ENCODE measurements around the gene C1QTNF4.
"Not testable (repeated sequence)": the region's sequence is repeated elsewhere in the genome, so short reads cannot be mapped to it uniquely, and the experiment has no call there.

C1QTNF4 gene

DNA sequence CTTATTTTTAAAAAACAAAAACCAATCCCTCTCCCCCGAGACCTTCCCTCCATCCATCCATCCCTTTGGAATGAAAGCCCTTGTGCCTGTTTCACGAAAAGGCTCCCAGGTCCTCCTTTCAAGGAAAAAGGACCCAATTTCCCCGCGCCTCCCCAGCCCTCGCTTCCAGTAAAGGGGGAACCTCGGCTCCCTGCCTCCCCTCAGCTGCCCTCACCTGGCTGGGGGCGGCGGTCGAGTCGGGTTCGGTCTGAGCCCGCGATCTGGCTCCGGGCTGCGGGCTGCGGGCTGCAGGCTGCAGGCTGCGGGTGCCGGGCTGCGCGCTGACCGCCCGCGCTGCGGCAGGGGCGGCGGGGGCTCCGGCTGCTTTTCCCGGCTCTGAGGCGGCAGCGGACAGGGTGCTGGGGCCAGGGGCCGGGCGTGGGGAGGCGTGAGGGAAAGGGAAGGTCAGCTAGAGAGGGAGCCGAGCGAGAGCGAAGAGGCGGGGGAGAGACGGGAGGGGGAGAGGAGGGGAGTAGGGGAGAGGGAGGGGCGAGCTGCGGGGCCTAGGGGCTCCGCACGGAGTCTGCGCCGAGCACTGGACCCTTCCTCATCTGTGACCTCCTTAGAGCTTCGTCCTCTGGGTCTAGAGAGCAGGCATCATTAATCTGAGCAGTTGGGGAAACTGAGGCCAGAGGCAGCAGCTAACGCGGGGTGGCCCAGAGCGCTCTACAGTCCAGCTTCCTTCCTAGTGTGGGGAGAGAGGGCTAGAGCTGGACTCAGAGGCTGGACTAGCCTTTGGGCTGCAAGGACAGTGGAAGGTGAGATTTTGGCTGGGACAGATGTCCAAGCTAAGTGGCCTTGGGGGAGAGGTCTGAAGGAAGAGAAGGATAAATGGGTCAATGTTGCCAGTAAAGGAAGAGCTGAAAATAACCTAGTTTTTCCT lies at the start of gene C1QTNF4:
Gene C1QTNF4, minus strand, starts transcription at position 478 of the 922 bp plus-strand sequence. CDS start 3,601 bp downstream, outside the sequence.
- no peak for DNase-seq

DNA sequence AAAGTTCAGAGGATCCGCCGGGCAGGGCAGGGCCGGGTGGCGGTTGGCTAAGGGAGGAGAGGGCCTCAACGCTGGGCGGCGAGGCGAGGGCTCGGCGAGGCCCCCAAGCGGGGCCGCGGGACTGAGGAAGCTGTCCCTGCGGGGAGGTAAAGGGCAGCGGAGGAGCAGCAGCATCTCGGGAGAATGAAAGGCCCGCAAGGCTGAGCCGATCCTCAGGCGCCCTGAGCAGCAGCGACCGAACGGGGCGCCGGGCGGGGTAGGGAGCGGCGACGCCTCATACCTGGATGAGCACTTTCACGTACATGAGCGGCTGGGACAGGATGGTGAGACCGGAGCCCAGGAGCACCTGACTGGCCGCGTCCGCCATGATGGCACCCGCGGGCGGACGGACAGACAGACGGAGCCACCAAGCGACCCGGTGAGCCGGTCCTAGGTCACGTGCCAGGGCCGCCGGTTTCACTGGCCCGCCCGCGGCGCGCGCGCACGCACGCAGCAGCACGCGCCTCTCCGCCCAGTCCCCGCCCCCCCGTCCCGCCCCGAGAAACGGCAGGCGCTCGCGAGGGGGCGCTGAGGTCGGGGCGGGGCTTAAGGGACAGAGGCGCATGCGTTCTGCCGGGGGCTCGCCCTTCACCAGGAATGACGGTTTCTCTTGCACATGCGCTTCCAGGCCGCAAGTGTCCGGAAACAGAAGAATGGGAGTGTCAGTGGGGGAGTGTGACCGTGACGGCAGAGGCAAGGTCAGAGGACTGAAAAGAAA lies 48.1 kb upstream of the C1QTNF4 start, which contains the start of gene MTCH2:
Gene MTCH2, minus strand, starts transcription at position 461 of the 757 bp plus-strand sequence. Its CDS starts 94 bp downstream, at position 367.
- DNase-seq: peak; percentile 94 to 96

DNA sequence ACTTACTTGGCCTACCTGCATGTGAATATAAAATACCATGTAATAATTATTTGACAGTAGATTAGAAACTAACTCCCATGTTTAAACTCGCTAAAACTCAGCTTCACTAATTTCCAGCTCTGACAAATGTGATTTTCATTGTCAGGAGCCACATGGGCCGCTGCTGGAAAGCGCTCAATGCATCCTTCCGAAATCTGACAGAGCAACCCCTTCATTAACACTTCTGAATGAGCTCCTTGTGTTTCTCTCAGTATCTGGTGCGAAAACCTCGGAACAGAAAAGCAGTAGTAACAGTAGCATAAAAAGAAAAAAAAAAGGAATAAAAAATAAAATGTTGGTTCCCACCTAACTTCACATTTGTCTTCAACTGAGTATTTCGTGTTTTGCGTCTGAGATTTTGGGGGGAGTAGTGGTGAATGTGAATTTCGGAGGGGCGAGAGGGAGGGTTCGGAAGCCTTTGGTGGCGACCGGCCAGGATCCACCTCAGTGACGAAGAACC lies 47.4 kb upstream of the C1QTNF4 start:
- no peak for DNase-seq

DNA sequence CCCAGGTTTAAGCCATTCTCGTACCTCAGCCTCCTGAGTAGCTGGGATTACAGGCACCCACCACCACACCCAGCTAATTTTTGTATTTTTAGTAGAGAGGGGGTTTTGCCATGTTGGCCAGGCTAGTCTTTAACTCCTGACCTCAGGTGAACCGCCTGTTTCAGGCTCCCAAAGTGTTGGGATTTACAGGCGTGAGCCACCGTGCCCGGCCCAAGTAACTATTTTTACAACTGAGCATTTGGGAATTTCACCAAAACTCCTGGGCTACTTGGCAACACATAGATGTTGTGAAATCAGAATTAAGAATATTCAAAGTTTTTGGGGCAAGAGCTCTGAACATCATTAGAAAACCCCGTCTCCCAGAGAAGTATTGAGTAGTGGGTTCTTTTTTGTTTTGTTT lies 46.3 kb upstream of the C1QTNF4 start:
- not testable (repeated sequence) for DNase-seq

DNA sequence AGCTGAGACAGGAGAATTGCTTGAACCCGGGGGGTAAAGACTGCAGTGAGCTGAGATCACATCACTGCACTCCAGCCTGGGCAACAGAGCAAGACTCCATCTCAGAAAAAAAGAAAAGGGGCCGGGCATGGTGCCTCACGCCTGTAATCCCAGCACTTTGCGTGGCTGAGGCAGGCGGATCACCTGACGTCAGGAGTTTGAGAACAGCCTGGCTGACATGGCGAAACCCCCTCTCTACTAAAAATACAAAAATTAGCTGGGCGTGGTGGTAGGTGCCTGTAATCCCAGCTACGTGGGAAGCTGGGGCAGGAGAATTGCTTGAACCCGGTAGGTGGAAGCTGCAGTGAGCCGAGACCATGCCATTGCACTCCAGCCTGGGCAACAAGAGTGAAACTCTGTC lies 42.1 kb upstream of the C1QTNF4 start:
- DNase-seq: not testable (repeated sequence)

DNA sequence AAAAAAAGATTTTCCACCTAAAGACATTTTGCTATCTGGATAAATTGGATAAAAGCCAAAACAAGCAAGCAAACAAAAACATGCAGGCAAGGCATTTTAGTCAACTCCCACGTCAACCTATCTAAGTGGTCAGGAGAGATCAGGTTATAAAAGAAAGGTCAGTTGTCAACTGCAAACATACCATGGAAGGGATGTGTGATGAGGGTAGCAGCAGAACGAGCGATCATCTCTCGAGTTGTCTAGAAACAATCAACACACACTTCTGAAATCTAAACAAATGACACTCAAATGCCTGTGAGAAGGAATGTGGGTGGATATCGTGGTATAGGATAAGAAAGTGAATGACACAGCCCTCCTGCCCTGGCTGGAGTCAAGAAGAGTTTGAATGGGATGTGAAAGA lies 37.3 kb upstream of the C1QTNF4 start:
- DNase-seq: no peak

DNA sequence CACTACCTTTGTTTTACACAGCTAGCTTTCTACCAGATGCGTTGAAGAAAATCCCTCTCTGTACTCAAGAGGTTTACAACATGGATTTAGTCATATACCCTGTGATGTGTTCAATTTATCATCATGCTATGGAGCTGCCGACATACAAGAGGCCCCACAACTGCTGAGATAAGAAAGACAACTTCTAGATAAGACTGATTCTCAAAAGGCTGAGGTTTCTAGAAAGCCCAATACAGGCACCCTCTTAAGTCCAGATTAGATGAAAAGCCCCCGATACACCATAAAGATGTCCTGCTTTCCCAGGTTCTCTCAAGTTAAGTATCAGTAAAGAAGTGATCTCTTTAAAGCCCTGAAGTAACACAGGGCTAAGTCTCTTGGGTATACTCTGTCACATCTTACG lies 33.8 kb upstream of the C1QTNF4 start:
- DNase-seq: no peak

DNA sequence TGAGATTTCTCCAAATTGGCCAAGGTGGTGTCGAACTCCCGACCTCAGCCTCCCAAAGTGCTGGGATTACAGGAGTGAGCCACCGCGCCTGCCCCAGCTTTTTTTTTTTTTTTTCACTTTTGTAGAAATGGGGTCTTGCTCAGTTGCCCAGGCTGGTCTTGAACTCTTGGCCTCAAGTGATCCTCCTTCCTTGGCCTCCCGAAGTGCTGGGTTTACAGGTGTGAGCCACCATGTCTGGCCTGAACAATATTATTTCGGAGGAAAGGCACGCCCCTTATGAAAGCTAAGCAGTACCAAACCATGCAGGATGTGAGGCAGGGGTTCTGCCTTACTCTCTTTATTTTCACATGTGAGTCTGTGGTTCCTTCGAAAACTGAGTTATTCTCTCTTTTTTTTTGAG lies 32.0 kb upstream of the C1QTNF4 start:
- DNase-seq: no peak

DNA sequence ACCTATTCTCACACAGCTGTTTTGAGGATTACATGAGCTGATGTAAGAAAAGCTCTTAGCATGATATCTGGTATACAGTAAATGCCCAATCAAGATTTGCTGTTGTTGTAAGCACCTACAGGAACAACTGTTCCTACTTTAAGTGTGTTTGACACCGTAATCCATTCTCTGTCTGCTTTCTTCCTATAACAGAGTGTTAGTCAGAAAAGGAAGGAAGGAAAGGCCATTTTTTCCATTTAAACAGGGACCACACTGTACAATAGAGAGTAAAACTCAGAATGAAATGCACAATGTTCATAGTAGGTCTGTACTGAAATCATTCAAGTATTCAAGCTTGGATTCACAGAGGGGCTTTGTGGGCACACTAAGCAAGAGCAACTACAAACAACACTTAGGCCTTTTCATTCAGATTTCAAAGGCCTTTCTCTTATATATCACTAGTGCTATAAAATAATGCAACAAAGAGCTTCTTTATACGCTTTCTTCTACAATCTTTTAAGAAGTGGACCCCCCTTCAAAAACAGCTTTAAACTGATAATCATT lies 26.7 kb upstream of the C1QTNF4 start:
- DNase-seq: no peak

DNA sequence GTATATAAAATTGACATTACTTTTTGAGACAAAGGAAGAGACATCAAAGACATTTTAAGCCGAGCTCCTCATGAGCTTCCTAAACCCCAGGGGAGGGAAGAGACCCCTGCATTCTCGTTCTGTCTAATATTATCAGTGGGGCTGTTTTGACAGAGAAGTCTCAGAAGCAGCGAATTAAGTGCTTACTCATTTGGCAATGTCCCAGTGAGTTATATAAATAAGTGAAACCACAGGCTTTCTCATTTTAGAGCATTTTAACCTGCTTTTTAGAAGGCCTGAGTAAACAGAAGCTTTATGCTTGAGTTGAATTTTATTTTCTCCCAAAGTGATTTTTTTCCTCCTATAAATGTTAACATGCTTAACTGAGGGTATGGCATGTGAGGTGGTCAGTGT lies 23.2 kb upstream of the C1QTNF4 start:
- DNase-seq: no peak

DNA sequence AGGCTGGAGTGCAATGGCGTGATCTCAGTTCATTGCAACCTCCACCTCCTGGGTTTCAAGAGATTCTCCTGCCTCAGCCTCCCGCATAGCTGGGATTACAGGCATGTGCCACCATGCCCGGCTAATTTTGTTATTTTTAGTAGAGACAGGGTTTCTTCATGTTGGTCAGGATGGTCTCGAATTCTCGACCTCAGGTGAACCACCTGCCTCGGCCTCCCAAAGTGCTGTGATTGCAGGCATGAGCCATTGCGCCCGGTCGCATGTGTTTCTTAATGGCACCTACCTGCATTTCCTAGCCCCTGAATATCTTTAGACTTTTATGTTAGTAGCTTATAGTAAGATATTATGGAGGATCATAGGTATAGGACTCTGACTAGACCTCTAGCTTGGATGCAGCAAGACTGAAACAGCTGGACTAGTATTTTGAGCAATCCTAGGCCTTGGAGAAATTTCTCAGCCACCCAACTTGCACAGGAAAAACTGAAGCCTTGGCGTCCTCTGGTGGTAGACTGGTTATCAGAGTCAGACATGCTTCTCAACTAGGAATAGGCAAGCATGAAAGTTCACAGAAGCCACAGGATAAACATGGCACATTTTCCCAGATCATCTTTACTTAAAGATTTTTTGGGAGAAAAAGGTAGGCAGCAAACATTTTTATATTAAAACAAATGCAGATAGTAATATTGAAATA lies 22.7 kb upstream of the C1QTNF4 start:
- no peak for DNase-seq

DNA sequence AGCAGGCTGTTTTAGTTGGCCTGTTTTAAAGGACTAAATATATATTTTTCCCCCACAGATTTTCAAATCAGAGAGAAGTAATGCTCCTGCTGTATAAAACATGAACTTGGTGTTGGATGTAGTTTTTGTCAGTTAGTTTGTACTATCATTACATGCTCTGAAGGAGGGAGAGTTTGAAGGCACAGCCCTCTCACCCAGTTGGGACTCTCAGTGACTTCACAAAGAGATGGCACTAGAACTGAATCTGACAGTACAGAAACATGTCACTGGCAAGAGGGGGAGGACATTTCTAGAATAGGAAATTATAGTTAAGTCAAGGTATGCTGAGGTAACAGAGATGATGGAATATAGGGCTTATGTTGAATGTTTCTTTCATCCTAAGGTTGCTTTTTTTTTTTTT lies 21.0 kb upstream of the C1QTNF4 start:
- no peak for DNase-seq

DNA sequence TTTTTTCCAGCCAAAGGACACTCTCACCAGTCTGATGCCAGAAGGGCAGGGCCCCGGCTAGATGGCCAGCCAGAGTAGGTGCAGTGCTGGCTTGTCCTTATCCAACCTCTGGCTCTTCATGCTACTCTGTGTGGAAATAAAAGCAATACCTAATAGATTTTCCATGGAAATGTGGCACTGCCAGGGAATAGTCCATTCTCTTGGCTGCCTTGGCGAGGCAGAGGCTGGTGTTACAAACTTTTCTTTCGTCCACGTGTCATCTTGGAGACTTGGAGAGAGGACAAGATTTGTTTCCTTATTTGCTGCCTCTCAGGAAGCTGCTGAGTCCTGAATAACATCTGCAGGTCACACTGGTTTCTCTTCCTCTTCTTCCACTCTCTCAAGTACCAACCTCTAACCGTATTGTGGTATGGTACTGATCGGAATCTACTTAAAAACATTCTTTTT lies 17.2 kb upstream of the C1QTNF4 start:
- no peak for DNase-seq

DNA sequence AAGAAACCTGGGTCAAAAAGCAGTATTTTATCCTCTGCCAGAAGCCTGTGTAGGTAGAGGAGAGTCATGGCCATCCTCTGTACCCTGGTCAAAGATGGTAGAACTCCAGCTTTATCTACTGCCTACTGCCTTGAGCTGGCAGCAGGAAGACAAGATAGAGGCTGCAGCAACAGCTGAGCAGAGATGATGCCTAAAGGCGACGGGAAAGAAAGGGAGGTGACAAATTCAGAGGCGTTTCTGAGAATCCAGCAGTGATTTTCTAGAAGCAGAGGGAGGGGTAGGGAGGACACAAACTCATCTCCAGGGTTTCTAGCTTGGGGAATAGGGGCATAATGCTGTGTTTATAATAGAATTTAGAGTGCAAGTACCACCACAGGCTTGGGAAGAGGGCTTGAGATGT lies 15.5 kb upstream of the C1QTNF4 start:
- no peak for DNase-seq

DNA sequence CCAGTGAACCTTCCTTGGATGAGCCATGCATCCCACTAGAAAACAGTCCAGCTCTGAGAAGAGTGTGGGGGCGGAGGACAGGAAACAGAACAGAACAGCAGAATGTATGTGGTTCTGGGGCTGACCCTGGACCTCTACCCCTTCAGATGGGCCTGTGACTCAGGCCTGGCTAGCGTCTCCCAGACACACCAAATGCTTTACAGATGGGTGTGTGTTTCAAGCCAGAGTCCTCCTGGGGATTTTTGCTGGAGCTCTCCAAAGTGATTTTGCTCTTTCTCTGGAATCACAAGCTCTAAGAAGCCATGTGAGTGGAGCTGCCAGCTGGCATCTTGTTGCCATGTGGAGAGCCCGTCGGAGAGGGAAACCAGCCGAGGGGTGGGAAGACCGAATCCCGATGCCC lies 13.2 kb upstream of the C1QTNF4 start:
- DNase-seq: no peak

DNA sequence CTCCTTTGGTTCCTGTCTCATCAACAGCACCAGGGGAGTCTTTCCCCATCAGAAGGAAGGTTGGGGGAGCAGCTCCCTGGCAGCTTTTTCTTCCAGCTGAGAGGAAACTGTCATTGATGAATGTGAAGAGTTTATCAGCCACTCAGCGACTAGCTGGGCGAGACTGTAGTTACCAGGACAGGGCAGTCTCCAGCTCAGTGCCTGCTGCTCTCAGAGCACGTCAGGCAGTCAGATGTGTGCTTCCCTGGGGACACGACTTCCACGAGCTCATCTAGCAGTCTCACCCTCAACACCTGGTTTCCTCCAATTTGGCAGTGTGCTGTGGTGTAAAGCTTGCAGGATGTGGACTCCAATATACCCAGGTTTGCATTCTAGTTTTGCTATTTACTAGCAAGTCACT lies 12.5 kb upstream of the C1QTNF4 start:
- no peak for DNase-seq

DNA sequence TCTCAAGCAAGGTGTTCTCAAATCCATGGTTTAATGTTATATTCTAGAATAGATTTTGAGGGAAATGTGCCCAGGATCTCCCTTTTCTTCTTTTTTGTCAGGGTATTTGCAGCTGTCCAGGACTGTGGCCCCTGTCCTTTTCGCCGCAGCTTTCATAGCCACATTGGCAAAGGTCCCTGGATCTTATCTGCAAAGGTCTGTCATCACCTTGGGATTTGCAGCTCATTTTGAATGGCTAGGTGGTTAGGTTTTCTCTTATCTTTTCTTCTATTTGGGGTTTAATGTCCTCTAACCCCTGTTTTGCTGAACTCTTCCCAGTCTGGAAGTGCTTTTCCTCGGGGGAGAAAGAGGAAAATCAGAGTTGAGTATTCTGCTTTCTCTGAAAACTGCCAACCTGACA lies 11.7 kb upstream of the C1QTNF4 start:
- DNase-seq: no peak

DNA sequence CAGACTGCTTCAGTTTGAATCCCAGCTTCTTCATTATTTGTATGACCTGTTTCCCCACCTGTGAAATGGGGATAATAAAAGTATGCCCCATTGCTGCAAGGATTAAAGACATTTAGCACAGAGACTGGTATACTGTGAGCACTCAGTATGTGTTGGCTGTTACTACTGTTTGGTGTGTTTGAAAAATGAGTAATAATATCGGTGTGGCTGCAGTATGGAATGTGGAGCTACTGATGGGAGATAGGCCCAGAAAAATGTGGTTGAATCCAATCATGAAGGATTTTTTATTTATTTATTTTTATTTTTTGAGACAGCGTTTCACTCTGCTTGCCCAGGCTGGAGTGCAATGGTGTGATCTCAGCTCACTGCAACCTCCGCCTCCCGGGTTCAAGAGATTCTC lies 9.1 kb upstream of the C1QTNF4 start:
- no peak for DNase-seq

DNA sequence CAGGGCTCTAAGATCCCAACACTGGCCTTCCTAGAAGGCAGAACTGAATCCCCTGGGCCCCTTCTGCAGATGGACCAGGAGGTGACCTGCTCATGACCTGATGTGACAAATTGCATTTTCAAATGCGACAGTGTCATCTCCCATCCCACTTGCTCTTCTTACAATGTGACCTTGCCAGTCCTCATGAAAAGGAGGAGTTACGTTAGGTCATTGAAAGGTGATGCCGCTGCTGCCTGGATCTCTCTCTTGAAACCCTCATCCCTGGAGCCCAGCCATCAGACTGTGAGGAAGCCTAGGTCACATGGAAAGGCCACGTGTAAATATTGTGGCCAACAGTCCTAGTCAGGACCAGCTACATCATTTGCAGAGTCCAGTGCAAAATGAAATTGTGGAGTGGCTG lies 5.7 kb upstream of the C1QTNF4 start:
- no peak for DNase-seq

DNA sequence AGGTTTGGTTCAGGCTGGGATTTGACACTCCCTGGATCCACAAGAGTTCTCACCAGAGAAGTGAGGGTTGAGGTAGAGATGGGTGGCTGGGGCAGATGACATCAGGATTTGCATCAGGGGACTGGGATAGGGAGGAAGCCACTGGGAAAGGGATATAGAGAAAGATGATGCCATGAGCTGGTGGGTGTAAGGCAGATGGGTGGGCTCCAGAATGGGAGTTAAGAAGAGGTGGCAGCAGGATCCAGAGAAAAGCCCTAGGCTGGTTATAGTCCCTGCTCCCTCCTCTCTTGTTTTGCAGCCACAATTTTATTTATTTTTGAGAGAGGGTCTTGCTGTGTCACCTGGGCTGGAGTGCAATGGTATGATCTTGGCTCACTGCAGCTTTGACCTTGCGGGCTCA lies 1.8 kb upstream of the C1QTNF4 start:
- DNase-seq: no peak

DNA sequence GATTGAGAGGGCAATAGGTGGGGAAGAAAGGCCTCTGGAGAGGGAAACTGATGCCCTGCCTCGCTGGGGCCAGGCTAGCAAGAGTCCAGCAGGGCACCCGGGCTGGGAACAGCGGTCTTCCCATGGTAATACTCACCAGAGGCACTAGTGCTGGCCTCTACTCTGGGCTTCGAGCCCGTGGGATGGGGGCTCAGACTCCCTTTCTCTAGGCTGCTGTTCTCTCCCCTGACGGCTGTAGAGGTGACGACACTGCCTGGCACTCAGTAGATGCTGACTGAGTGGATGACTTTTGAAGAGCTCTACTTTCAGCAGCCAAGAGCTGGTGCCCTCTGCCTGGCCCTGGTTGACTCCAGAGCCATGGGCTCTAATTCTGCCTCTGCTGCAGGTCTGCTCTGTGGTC lies 818 bp upstream of the C1QTNF4 start:
- DNase-seq: no peak

DNA sequence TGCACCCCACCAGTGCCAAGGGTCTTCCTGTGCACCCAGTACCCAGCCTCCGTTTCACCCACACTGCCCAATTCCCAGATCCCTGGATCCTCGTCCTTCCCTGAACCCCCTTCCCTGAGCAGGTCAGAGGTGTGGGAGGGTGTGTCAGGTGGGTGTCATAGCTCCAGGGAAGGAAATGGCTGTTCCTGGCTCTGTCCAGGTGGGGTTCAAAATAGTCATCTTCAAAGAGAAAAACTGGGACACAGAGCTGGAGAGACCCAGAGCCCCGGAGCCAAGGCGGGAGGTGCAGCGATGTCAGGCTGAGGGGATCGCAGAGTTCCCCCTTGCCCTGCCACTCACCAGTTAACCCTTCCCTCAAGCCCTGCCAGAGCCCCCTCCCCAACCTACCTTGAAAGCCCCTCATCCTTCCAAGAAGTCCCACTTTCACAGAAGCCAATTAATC lies 698 bp downstream of the C1QTNF4 start:
- DNase-seq: no peak

DNA sequence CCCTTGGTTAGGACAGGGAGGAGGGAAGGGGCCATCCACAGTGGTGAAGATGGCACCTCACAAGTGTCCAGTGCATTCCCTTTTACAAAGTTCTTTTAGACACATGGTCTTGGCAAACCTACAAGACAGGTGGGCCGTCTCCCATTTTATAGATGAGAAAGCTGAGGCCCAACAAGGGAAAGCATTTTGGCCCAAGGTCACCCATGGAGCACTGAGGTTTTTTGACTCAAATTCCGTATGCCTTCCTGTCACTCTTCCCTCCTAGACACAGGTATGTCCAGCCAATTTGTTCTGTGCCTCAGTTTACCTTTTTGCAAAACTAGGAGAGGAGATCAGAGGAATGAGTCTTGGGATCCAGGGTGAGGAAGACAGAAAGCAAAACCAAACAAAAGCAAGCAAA lies 1.2 kb downstream of the C1QTNF4 start:
- no peak for DNase-seq

Data from activated CD4-positive, alpha-beta T cell treated with anti-CD3 and anti-CD28 coated beads, Interleukin-2, amount 50 U/mL, for 4 hours (primary cell).